ENCODE data around the gene SDK1. TPM values are rescaled to one million over a fixed set of nuclear protein-coding genes. Genes with fewer than 3 reads are reported as not detected.

Gene SDK1
- total and polyA plus RNA-seq, 12 donors = 1.0 to 5.3 (median 3.2) TPM

GRCh38 chr7:3989723-3990122 lies 688.7 kb downstream of the SDK1 start:
- ATAC-seq = no peak
- intact Hi-C loops (cut with DNase I) = no loop called here
- no peak overlapping the region for H3K27ac ChIP-seq

GRCh38 chr7:3991731-3992231 lies 690.7 kb downstream of the SDK1 start:
- H3K27ac ChIP-seq = no peak overlapping the region
- no peaks in the 10 kb centered on the region for H3K27me3 ChIP-seq
- 74 to 79% methylated on average over 9 of the region's 9 CpGs for WGBS, 2 donors
- no peak overlapping the region for H3K4me3 ChIP-seq
- ATAC-seq (peak in 4 of 8 donors; percentile 18 to 48 (median 38)), DNase-seq (no peak)
- H3K9me3 ChIP-seq = no peaks in the 10 kb centered on the region
- intact Hi-C loops (cut with DNase I) = no loop called here
- H3K36me3 ChIP-seq = no peaks in the 10 kb centered on the region
- H3K4me1 ChIP-seq = no peaks in the 10 kb centered on the region
- TF ChIP-seq, protein P1, sequence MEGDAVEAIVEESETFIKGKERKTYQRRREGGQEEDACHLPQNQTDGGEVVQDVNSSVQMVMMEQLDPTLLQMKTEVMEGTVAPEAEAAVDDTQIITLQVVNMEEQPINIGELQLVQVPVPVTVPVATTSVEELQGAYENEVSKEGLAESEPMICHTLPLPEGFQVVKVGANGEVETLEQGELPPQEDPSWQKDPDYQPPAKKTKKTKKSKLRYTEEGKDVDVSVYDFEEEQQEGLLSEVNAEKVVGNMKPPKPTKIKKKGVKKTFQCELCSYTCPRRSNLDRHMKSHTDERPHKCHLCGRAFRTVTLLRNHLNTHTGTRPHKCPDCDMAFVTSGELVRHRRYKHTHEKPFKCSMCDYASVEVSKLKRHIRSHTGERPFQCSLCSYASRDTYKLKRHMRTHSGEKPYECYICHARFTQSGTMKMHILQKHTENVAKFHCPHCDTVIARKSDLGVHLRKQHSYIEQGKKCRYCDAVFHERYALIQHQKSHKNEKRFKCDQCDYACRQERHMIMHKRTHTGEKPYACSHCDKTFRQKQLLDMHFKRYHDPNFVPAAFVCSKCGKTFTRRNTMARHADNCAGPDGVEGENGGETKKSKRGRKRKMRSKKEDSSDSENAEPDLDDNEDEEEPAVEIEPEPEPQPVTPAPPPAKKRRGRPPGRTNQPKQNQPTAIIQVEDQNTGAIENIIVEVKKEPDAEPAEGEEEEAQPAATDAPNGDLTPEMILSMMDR (IDR thresholded peaks at IDR 0.05) = no peak

More at GRCh38 chr7:3989723-3990122, 688.7 kb downstream of the SDK1 start:
- TF ChIP-seq, protein P1 (IDR thresholded peaks at IDR 0.05) = no peak
- Histone ChIP-seq H3K27me3 (no peaks in the 10 kb centered on the region), H3K36me3 (no peaks in the 10 kb centered on the region), H3K4me3 (no peak overlapping the region), H3K4me1 (no peaks in the 10 kb centered on the region), H3K9me3 (no peaks in the 10 kb centered on the region)
- no peak for DNase-seq
- 87 to 92% methylated on average over 11 of the region's 11 CpGs for WGBS, 2 donors

GRCh38 chr7:3992841-3993240 lies 691.8 kb downstream of the SDK1 start:
- H3K27me3 ChIP-seq = peaks cover 0 to 7% (median 0%) of the 10 kb centered on the region in 7 donors
- H3K27ac ChIP-seq = no peak overlapping the region
- DNase-seq (no peak), ATAC-seq (no peak)
- WGBS, 2 donors = 88 to 92% methylated on average over 7 of the region's 7 CpGs
- no peaks in the 10 kb centered on the region for H3K4me1 ChIP-seq
- TF ChIP-seq, protein P1 (IDR thresholded peaks at IDR 0.05) = no peak
- no peaks in the 10 kb centered on the region for H3K36me3 ChIP-seq
- no peaks in the 10 kb centered on the region for H3K9me3 ChIP-seq
- intact Hi-C loops (cut with DNase I) = no loop called here
- H3K4me3 ChIP-seq = no peak overlapping the region

GRCh38 chr7:3994764-3995163 lies 693.7 kb downstream of the SDK1 start:
- intact Hi-C loops (cut with DNase I) = no loop called here
- DNase-seq = no peak
- WGBS, 2 donors = 86 to 87% methylated on average over 5 of the region's 5 CpGs
- Histone ChIP-seq H3K36me3 (no peaks in the 10 kb centered on the region), H3K4me1 (no peaks in the 10 kb centered on the region), H3K9me3 (no peaks in the 10 kb centered on the region), H3K27me3 (peaks cover 0 to 7% (median 0%) of the 10 kb centered on the region in 7 donors), H3K27ac (no peak overlapping the region), H3K4me3 (no peak overlapping the region)
- TF ChIP-seq, protein P1 (IDR thresholded peaks at IDR 0.05) = no peak
- no peak for ATAC-seq

Data from heart right ventricle (tissue), 16 donors.